K562 (cell line): ENCODE results near the gene DKC1. TPM values are rescaled to one million over a fixed set of nuclear protein-coding genes. Genes with fewer than 3 reads are reported as not detected.

Source experiments
- ATAC-seq: fragments of 200-7000 bp; cut with Tn5 transposase; 3 replicates; pipeline ENCODE4 v1.9.1; 2020; ENCODE audit warnings: moderate library complexity
- BruUV-seq: library from RNA; stranded (reverse); fragments of 400-500 nt; replicated peaks from 2 replicates; lab custom pipeline; 2021; lab: Mats Ljungman, UMichigan
- CTCF ChIA-PET: fragments of 300-600 bp; formaldehyde crosslinking; extraction: SDS; loops from one replicate; lab custom pipeline; 2021; ENCODE audit warnings: low intra/inter-chr PET ratio; lab: Yijun Ruan, JAX
- POLR2A ChIA-PET: fragments of 300-600, 350-650 bp; sonication (Branson Sonifier 250); formaldehyde crosslinking; extraction: SDS; loops from one replicate; lab custom pipeline; 2021; ENCODE audit warnings: antibody characterized with exemption, inconsistent platforms; lab: Yijun Ruan, JAX
- DNase-seq, 4 experiments: peaks; one replicate each; pipeline versions ENCODE4 v3.0.0 to v3.0.0-alpha.2; 2011 to 2018; ENCODE audit warnings: low spot score in 3 of 4, mixed read lengths in 3 of 4; ENCODE audit errors: extremely low read depth in 1 of 4
- FAIRE-seq: peaks from 2 replicates; lab custom pipeline; 2011; peaks lifted over from hg19 to GRCh38; lab: Jason Lieb, UNC
- H2AFZ ChIP-seq: 2 replicates; pipeline ENCODE4 v1.6.0; 2011; ENCODE audit warnings: low read depth, low read length, control low read depth, inconsistent platforms
- H3K27ac ChIP-seq: fragments of 200-600 bp; 3 replicates; pipeline ENCODE4 v1.8.0; 2011; ENCODE audit warnings: low read depth, mild to moderate bottlenecking, control low read depth, inconsistent platforms, low read length, moderate library complexity, mixed read lengths; ENCODE audit errors: extremely low read depth
- H3K27me3 ChIP-seq, 2 experiments: fragments of 300-600 bp in 1 of 2; 2 replicates in 1 of 2; 3 replicates in 1 of 2; pipeline versions ENCODE4 v1.6.0 to v1.8.0; 2011; ENCODE audit warnings: inconsistent platforms in 2 of 2, low read length in 2 of 2, mild to moderate bottlenecking in 1 of 2, mixed read lengths in 1 of 2, moderate library complexity in 1 of 2; ENCODE audit not compliant: control insufficient read depth in 2 of 2, insufficient read depth in 2 of 2
- H3K36me3 ChIP-seq: fragments of 300-600 bp; 3 replicates; pipeline ENCODE4 v1.8.0; 2011; ENCODE audit warnings: mild to moderate bottlenecking, low read length, inconsistent platforms; ENCODE audit not compliant: control insufficient read depth, insufficient read depth
- H3K4me1 ChIP-seq, 2 experiments: fragments of 200-600 bp in 1 of 2; replicated peaks in 1 of 2; 2 replicates in 1 of 2; 3 replicates in 1 of 2; pipeline versions ENCODE4 v1.5.1 to v1.8.0; 2011; ENCODE audit warnings: inconsistent platforms in 2 of 2, low read length in 2 of 2, mild to moderate bottlenecking in 1 of 2, mixed read lengths in 1 of 2, moderate library complexity in 1 of 2; ENCODE audit not compliant: control insufficient read depth in 2 of 2, insufficient read depth in 2 of 2
- H3K4me2 ChIP-seq: 2 replicates; pipeline ENCODE4 v1.6.1; 2011; ENCODE audit warnings: low read length, control low read depth, inconsistent platforms, mixed read lengths; ENCODE audit not compliant: insufficient read depth
- H3K4me3 ChIP-seq: fragments of 200-600 bp; sonication (generic), shearing (Covaris generic); 2 replicates; pipeline ENCODE4 v1.5.1; 2016; ENCODE audit warnings: control low read depth, inconsistent platforms
- H3K79me2 ChIP-seq: fragments of 200-600 bp; 3 replicates; pipeline ENCODE4 v1.8.0; 2011; ENCODE audit warnings: low read length, inconsistent platforms; ENCODE audit not compliant: control insufficient read depth, insufficient read depth
- H3K9ac ChIP-seq, 2 experiments: 2 replicates each; pipeline versions ENCODE4 v1.6.0 to v1.6.1; 2011; ENCODE audit warnings: low read depth in 2 of 2, low read length in 2 of 2, control low read depth in 1 of 2, inconsistent platforms in 1 of 2, mild to moderate bottlenecking in 1 of 2, mixed read lengths in 1 of 2; ENCODE audit not compliant: insufficient read depth in 1 of 2
- H3K9me1 ChIP-seq: one replicate; pipeline ENCODE4 v1.6.0; 2011; ENCODE audit warnings: inconsistent platforms, mild to moderate bottlenecking, low read length, moderate library complexity; ENCODE audit not compliant: control insufficient read depth, insufficient read depth
- H3K9me3 ChIP-seq: replicated peaks from 2 replicates; pipeline ENCODE4 v1.5.1; 2011; ENCODE audit warnings: low read depth, low read length, inconsistent platforms; ENCODE audit not compliant: control insufficient read depth, insufficient read depth
- H4K20me1 ChIP-seq: replicated peaks from 2 replicates; pipeline ENCODE4 v1.6.1; 2011; ENCODE audit warnings: low read length, inconsistent platforms, mixed read lengths; ENCODE audit not compliant: control insufficient read depth, insufficient read depth
- ARID1B ChIP-seq: fragments of 450-650 bp; IDR thresholded peaks from 2 replicates; pipeline ENCODE4 v1.6.1; 2016; ENCODE audit warnings: antibody characterized with exemption, mild to moderate bottlenecking, inconsistent platforms
- CEBPB ChIP-seq: fragments of 450-650 bp; IDR thresholded peaks from 2 replicates; pipeline ENCODE4 v1.6.1; 2016; ENCODE audit warnings: missing genetic modification characterization, missing compliant biosample characterization
- ILK ChIP-seq: fragments of 450-650 bp; IDR thresholded peaks from 2 replicates; pipeline ENCODE4 v1.6.1; 2016; ENCODE audit warnings: missing genetic modification characterization, low read depth, mild to moderate bottlenecking, missing compliant biosample characterization, moderate library complexity, borderline replicate concordance
- NFATC3 ChIP-seq: fragments of 450-650 bp; IDR thresholded peaks from 2 replicates; pipeline ENCODE4 v1.6.1; 2017; ENCODE audit warnings: mild to moderate bottlenecking
- POLR2A ChIP-seq: fragments of 450-650 bp; conservative IDR thresholded peaks from 2 replicates; pipeline ENCODE4 v1.6.1; 2016
- POLR2AphosphoS2 ChIP-seq: IDR thresholded peaks from 2 replicates; pipeline ENCODE4 v1.6.1; 2012; ENCODE audit warnings: low read length, improper control_type of control experiment
- POLR2G ChIP-seq: fragments of 200-400 bp; formaldehyde crosslinking; IDR thresholded peaks from 2 replicates; pipeline ENCODE4 v1.6.1; 2017; ENCODE audit warnings: low read depth, mild to moderate bottlenecking, antibody characterized with exemption, low read length, moderate library complexity
- RAD21 ChIP-seq, 2 experiments: fragments of 250-450 bp in 1 of 2; fragments of 450-650 bp in 1 of 2; sonication (Bioruptor Pico) in 1 of 2; formaldehyde crosslinking in 1 of 2; IDR thresholded peaks in 1 of 2; conservative IDR thresholded peaks in 1 of 2; 2 replicates each; pipeline versions ENCODE4 v1.4.0 to v1.8.0; 2020 to 2022; ENCODE audit warnings: mild to moderate bottlenecking in 2 of 2, moderate library complexity in 1 of 2
- RBFOX2 ChIP-seq: fragments of 200-400 bp; formaldehyde crosslinking; IDR thresholded peaks from 2 replicates; pipeline ENCODE4 v1.6.1; 2017; ENCODE audit warnings: low read depth, mild to moderate bottlenecking, low read length, moderate library complexity
- SIN3A ChIP-seq, 2 experiments: fragments of 150-350 bp in 1 of 2; IDR thresholded peaks; 2 replicates each; pipeline ENCODE4 v1.6.1; 2011 to 2016; ENCODE audit warnings: borderline replicate concordance in 2 of 2, low read depth in 2 of 2, low read length in 2 of 2, mild to moderate bottlenecking in 2 of 2, moderate library complexity in 2 of 2; ENCODE audit not compliant: control insufficient read depth in 1 of 2
- SUPT5H ChIP-seq: fragments of 450-650 bp; IDR thresholded peaks from 2 replicates; pipeline ENCODE4 v1.6.1; 2016
- THRAP3 ChIP-seq: fragments of 450-650 bp; IDR thresholded peaks from 2 replicates; pipeline ENCODE4 v1.6.1; 2016; ENCODE audit warnings: mild to moderate bottlenecking, inconsistent platforms, borderline replicate concordance
- WGBS: fragments of 100-300 bp; shearing (Covaris generic); methylation state at CpG from one replicate; pipeline ENCODE4 v1.1.6; 2016; ENCODE audit warnings: low coverage, mixed read lengths; ENCODE audit not compliant: insufficient coverage; ENCODE audit errors: missing lambda C conversion rate; 5-methylcytosine and 5-hydroxymethylcytosine counted together
- in situ Hi-C: fragments of 300-500 bp; cut with MboI; formaldehyde crosslinking; loops from 4 replicates; pipeline ENCODE4 v1.15.0; 2018; ENCODE audit warnings: inconsistent platforms, mixed read lengths
- intact Hi-C: fragments of 100-400 bp; cut with micrococcal nuclease; formaldehyde crosslinking; loops from 2 replicates; pipeline ENCODE4 v1.14.2; 2022
- polyA plus RNA-seq, 8 experiments: library from polyadenylated mRNA; depleted of rRNA in 4 of 8; stranded (reverse) in 5 of 8; unstranded in 3 of 8; fragments of >200 nt; fragmentation: Nextera tagmentation in 2 of 8; fragmentation: Illumina TruSeq in 1 of 8; extraction: Ambion mirVana in 2 of 8; extraction: Trizol in 1 of 8; gene quantifications; 2 replicates each; pipeline versions ENCODE4 v1.2.1 to v1.2.3, GENCODE V29; 2011 to 2014; ENCODE audit warnings: inconsistent platforms in 1 of 8, missing spikeins in 1 of 8
- total RNA-seq, 7 experiments: library from RNA; depleted of rRNA in 6 of 7; stranded (reverse); fragments of >200 nt in 6 of 7; fragmentation: Illumina TruSeq in 2 of 7; extraction: Trizol in 2 of 7; gene quantifications; 2 replicates each; pipeline versions ENCODE4 v1.2.1 to v1.2.3, GENCODE V29; 2011 to 2021; ENCODE audit warnings: low replicate concordance in 1 of 7
- TF ChIP-seq, protein P1 (sequence below), 2 experiments: fragments of 450-650 bp in 1 of 2; IDR thresholded peaks; 2 replicates each; pipeline ENCODE4 v1.6.1; 2011 to 2017; ENCODE audit warnings: low read depth in 2 of 2, antibody characterized with exemption in 1 of 2, borderline replicate concordance in 1 of 2, low read length in 1 of 2, mild to moderate bottlenecking in 1 of 2, mixed read lengths in 1 of 2; ENCODE audit not compliant: control insufficient read depth in 1 of 2
- TF ChIP-seq, protein P2 (sequence below): fragments of 250-450 bp; sonication (Bioruptor Pico); IDR thresholded peaks from 2 replicates; pipeline ENCODE4 v1.8.0; 2021; ENCODE audit warnings: moderate library complexity, mild to moderate bottlenecking, inconsistent platforms

DKC1 gene
- total and polyA plus RNA-seq, 9 of the 15 experiments (the other 6 are each of a cell fraction or from before 2014, with no cell fraction given) = 205 to 313 (median 219) TPM

DNA sequence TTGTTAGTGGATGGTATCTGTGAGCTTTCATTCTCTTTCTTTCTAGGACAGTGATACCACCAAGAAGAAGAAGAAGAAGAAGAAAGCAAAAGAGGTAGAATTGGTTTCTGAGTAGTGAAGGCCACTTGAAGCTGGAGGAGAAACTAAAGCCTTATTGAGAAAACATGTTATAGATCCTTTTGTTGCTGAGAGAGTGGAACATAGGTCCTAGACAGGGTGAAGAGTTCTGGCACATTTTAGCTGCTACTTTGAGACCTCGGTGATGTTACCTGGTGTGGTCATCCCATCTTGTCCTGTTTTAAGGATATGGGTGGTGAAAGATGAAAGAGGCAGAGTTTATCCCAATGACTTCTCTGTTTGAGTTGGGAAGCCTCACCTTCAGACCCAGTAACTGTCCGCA, 14.1 kb downstream of the DKC1 start:
- no peaks in the 10 kb centered on the region for H3K27me3 ChIP-seq
- no TSS peak for BruUV-seq
- in situ Hi-C loops (no loop called here), intact Hi-C loops (loop anchor here (2.0 kb wide), 1 partner anchor 64 kb away; no protein-coding TSS in a partner anchor)
- no peak overlapping the region; a peak in 1 of 4 replicates for H3K9ac ChIP-seq
- ChIA-PET CTCF (no interaction called here), POLR2A (interaction anchor here (1.0 to 8.2 kb wide), 11 partner anchors 8 to 64 kb away, joined by 3 to 94 read pairs (median 6); partner anchors contain the start of genes DKC1, GAB3, MPP1 and SMIM9)
- H3K79me2 ChIP-seq = peaks cover 23% of the 10 kb centered on the region
- H3K9me1 ChIP-seq = peaks cover 4% of the 10 kb centered on the region
- H3K4me3 ChIP-seq = no peak overlapping the region
- no peak for FAIRE-seq
- no peak overlapping the region for H2AFZ ChIP-seq
- 88% methylated on average over 2 of the region's 2 CpGs for WGBS
- peak; percentile 8 for ATAC-seq
- H3K4me1 ChIP-seq = peaks cover 0 to 12% of the 10 kb centered on the region in 2 experiments; a peak in 3 of 5 replicates
- H3K4me2 ChIP-seq = no peak overlapping the region
- no peak for DNase-seq
- peaks cover 90% of the 10 kb centered on the region for H3K36me3 ChIP-seq
- H3K9me3 ChIP-seq = no peaks in the 10 kb centered on the region
- TF ChIP-seq, protein P1, sequence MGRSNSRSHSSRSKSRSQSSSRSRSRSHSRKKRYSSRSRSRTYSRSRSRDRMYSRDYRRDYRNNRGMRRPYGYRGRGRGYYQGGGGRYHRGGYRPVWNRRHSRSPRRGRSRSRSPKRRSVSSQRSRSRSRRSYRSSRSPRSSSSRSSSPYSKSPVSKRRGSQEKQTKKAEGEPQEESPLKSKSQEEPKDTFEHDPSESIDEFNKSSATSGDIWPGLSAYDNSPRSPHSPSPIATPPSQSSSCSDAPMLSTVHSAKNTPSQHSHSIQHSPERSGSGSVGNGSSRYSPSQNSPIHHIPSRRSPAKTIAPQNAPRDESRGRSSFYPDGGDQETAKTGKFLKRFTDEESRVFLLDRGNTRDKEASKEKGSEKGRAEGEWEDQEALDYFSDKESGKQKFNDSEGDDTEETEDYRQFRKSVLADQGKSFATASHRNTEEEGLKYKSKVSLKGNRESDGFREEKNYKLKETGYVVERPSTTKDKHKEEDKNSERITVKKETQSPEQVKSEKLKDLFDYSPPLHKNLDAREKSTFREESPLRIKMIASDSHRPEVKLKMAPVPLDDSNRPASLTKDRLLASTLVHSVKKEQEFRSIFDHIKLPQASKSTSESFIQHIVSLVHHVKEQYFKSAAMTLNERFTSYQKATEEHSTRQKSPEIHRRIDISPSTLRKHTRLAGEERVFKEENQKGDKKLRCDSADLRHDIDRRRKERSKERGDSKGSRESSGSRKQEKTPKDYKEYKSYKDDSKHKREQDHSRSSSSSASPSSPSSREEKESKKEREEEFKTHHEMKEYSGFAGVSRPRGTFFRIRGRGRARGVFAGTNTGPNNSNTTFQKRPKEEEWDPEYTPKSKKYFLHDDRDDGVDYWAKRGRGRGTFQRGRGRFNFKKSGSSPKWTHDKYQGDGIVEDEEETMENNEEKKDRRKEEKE (IDR thresholded peaks at IDR 0.05; ENCODE audit: borderline replicate concordance in 1 of 2, control insufficient read depth in 1 of 2, low read depth in 2 of 2, low read length in 1 of 2) = 0 out of 4 replicates have a peak, but pooled peaks have one; percentile 20 to 27
- peak; percentile 36; the same call in 1 of the 2 replicates for TF ChIP-seq POLR2G
- TF ChIP-seq THRAP3 = peak; percentile 25; the same call in 1 of the 2 replicates
- TF ChIP-seq POLR2A = peak; percentile 63
- TF ChIP-seq NFATC3 = peak; percentile 63; the same call in 1 of the 2 replicates
- 0 out of 2 replicates have a peak, but pooled peaks have one; percentile 61 for TF ChIP-seq POLR2AphosphoS2
- TF ChIP-seq SUPT5H = peak; percentile 19; the same call in 1 of the 2 replicates
- TF ChIP-seq, protein P2, sequence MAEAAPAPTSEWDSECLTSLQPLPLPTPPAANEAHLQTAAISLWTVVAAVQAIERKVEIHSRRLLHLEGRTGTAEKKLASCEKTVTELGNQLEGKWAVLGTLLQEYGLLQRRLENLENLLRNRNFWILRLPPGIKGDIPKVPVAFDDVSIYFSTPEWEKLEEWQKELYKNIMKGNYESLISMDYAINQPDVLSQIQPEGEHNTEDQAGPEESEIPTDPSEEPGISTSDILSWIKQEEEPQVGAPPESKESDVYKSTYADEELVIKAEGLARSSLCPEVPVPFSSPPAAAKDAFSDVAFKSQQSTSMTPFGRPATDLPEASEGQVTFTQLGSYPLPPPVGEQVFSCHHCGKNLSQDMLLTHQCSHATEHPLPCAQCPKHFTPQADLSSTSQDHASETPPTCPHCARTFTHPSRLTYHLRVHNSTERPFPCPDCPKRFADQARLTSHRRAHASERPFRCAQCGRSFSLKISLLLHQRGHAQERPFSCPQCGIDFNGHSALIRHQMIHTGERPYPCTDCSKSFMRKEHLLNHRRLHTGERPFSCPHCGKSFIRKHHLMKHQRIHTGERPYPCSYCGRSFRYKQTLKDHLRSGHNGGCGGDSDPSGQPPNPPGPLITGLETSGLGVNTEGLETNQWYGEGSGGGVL (CRISPR knock-in tag) = no peak
- TF ChIP-seq ILK (tag) = no peak
- TF ChIP-seq RAD21 (CRISPR knock-in tag; conservative IDR thresholded peaks at IDR 0.05 in 1 of 2, IDR thresholded peaks at IDR 0.05 in 1 of 2) = no peak
- peak; percentile 19 for TF ChIP-seq RBFOX2
- TF ChIP-seq CEBPB (tag) = no peak
- TF ChIP-seq SIN3A (IDR thresholded peaks at IDR 0.05; ENCODE audit: borderline replicate concordance in 2 of 2, control insufficient read depth in 1 of 2, low read depth in 2 of 2, low read length in 2 of 2) = no peak
- TF ChIP-seq ARID1B = no peak
- peak overlapping the region; percentile 43; the same call in 2 of the 3 replicates for H3K27ac ChIP-seq
- peaks cover 27% of the 10 kb centered on the region for H4K20me1 ChIP-seq
